H1 (cell line): ENCODE data around the gene MMP21.

ENCODE experiments used
- ATF3 ChIP-seq: IDR thresholded peaks from 2 replicates; pipeline ENCODE4 v1.6.1; 2011; ENCODE audit warnings: low read depth, mild to moderate bottlenecking, low read length; ENCODE audit not compliant: insufficient read depth
- CHD2 ChIP-seq: IDR thresholded peaks from 2 replicates; pipeline ENCODE4 v1.6.1; 2012; ENCODE audit warnings: low read length, improper control_type of control experiment
- CTCF ChIP-seq, 3 experiments: IDR thresholded peaks; 1 replicate in 2 of 3; 2 replicates in 1 of 3; pipeline versions ENCODE4 v1.5.1 to v1.6.1; 2011; ENCODE audit warnings: low read length in 3 of 3, mild to moderate bottlenecking in 3 of 3, inconsistent platforms in 2 of 3, low read depth in 1 of 3, moderate library complexity in 1 of 3; ENCODE audit not compliant: insufficient read depth in 1 of 3; ENCODE audit errors: control extremely low read depth in 1 of 3
- EZH2 ChIP-seq: fragments of 200-600 bp; sonication (generic); IDR thresholded peaks from 2 replicates; pipeline ENCODE4 v1.7.1; 2012; ENCODE audit warnings: low read depth, mild to moderate bottlenecking, moderate library complexity, low read length, inconsistent platforms; ENCODE audit not compliant: severe bottlenecking
- GABPA ChIP-seq: IDR thresholded peaks from 2 replicates; pipeline ENCODE4 v1.6.1; 2011; ENCODE audit warnings: mild to moderate bottlenecking, low read length, moderate library complexity, borderline replicate concordance; ENCODE audit not compliant: insufficient read depth
- HDAC6 ChIP-seq: IDR thresholded peaks from one replicate; pipeline ENCODE4 v1.7.1; 2012; ENCODE audit warnings: low read depth, mild to moderate bottlenecking, inconsistent platforms, low read length, moderate library complexity
- MAFK ChIP-seq: IDR thresholded peaks from 2 replicates; pipeline ENCODE4 v1.6.1; 2012; ENCODE audit warnings: low read depth, mild to moderate bottlenecking, improper control_type of control experiment, low read length
- NRF1 ChIP-seq: IDR thresholded peaks from 2 replicates; pipeline ENCODE4 v1.6.1; 2011; ENCODE audit warnings: mild to moderate bottlenecking, low read depth, low read length, improper control_type of control experiment
- POLR2A ChIP-seq, 2 experiments: IDR thresholded peaks; 1 replicate in 1 of 2; 2 replicates in 1 of 2; pipeline ENCODE4 v1.6.1; 2011; ENCODE audit warnings: low read depth in 2 of 2, low read length in 2 of 2, mild to moderate bottlenecking in 2 of 2; ENCODE audit errors: control extremely low read depth in 1 of 2
- RAD21 ChIP-seq, 2 experiments: IDR thresholded peaks in 1 of 2; conservative IDR thresholded peaks in 1 of 2; 2 replicates each; pipeline ENCODE4 v1.6.1; 2011; ENCODE audit warnings: low read depth in 2 of 2, low read length in 2 of 2, improper control_type of control experiment in 1 of 2, inconsistent platforms in 1 of 2, mild to moderate bottlenecking in 1 of 2, moderate library complexity in 1 of 2
- RFX5 ChIP-seq: IDR thresholded peaks from 2 replicates; pipeline ENCODE4 v1.6.1; 2011; ENCODE audit warnings: low read depth, low read length, improper control_type of control experiment, borderline replicate concordance
- TBP ChIP-seq: IDR thresholded peaks from 2 replicates; pipeline ENCODE4 v1.6.1; 2011; ENCODE audit warnings: low read depth, low read length, improper control_type of control experiment

- TF ChIP-seq CTCF (IDR thresholded peaks at IDR 0.05; ENCODE audit: control extremely low read depth in 1 of 3, insufficient read depth in 1 of 3, low read depth in 1 of 3, low read length in 3 of 3) (no peak), POLR2A (IDR thresholded peaks at IDR 0.05; ENCODE audit: control extremely low read depth in 1 of 2, low read depth in 2 of 2, low read length in 2 of 2) (no peak), NRF1 (no peak), ATF3 (no peak), MAFK (no peak), CHD2 (no peak), GABPA (no peak), EZH2 (no peak), RFX5 (no peak), TBP (no peak), HDAC6 (no peak), RAD21 (IDR thresholded peaks at IDR 0.05 in 1 of 2, conservative IDR thresholded peaks at IDR 0.05 in 1 of 2; ENCODE audit: low read depth in 2 of 2, low read length in 2 of 2) (no peak)
Observed at GRCh38 chr10:125816548-125816947, 40.9 kb upstream of the MMP21 start.
